ENCODE results near the gene HAUS7.

HAUS7 gene

GRCh38 chrX:153416781-153417450, 53.5 kb downstream of the HAUS7 start:
- H3K36me3 ChIP-seq (ENCODE audit: control insufficient read depth, insufficient read depth, low read length): no peaks in the 10 kb centered on the region
- no peaks in the 10 kb centered on the region for H3K4me1 ChIP-seq (ENCODE audit: control insufficient read depth, insufficient read depth, low read length, poor library complexity, severe bottlenecking)
- H3K4me3 ChIP-seq (ENCODE audit: extremely low read depth, insufficient read depth, low read length, poor library complexity, severe bottlenecking): no peak overlapping the region
- no peaks in the 10 kb centered on the region for H3K9me3 ChIP-seq (ENCODE audit: control insufficient read depth, low read length)
- no peak overlapping the region for H3K27ac ChIP-seq (ENCODE audit: low read depth, low read length, severe bottlenecking)
- 74 to 81% methylated on average over 3 to 4 of the region's 12 CpGs for WGBS, 2 experiments (ENCODE audit: insufficient coverage in 2 of 2)

- no peaks in the 10 kb centered on the region for H3K36me3 ChIP-seq (ENCODE audit: control insufficient read depth, insufficient read depth, low read length)
- WGBS, 2 experiments (ENCODE audit: insufficient coverage in 2 of 2): 60 to 71% methylated on average over 1 of the region's 9 CpGs
- no peaks in the 10 kb centered on the region for H3K9me3 ChIP-seq (ENCODE audit: control insufficient read depth, low read length)
- H3K4me3 ChIP-seq (ENCODE audit: extremely low read depth, insufficient read depth, low read length, poor library complexity, severe bottlenecking): no peak overlapping the region
- no peaks in the 10 kb centered on the region for H3K4me1 ChIP-seq (ENCODE audit: control insufficient read depth, insufficient read depth, low read length, poor library complexity, severe bottlenecking)
- no peak overlapping the region for H3K27ac ChIP-seq (ENCODE audit: low read depth, low read length, severe bottlenecking)
Measured at GRCh38 chrX:153414856-153415510, 55.4 kb downstream of the HAUS7 start.

- 87 to 96% methylated on average over 3 to 5 of the region's 11 CpGs for WGBS, 2 experiments (ENCODE audit: insufficient coverage in 2 of 2)
Measured at GRCh38 chrX:153413731-153414130, 56.6 kb downstream of the HAUS7 start.

GRCh38 chrX:153412746-153413720, 57.3 kb downstream of the HAUS7 start:
- Histone ChIP-seq H3K27ac (ENCODE audit: low read depth, low read length, severe bottlenecking) (no peak overlapping the region), H3K9me3 (ENCODE audit: control insufficient read depth, low read length) (no peaks in the 10 kb centered on the region), H3K4me1 (ENCODE audit: control insufficient read depth, insufficient read depth, low read length, poor library complexity, severe bottlenecking) (no peaks in the 10 kb centered on the region), H3K36me3 (ENCODE audit: control insufficient read depth, insufficient read depth, low read length) (no peaks in the 10 kb centered on the region), H3K4me3 (ENCODE audit: extremely low read depth, insufficient read depth, low read length, poor library complexity, severe bottlenecking) (no peak overlapping the region)
- whole genome bisulfite sequencing, 2 experiments (ENCODE audit: insufficient coverage in 2 of 2): 83 to 86% methylated on average over 7 to 21 of the region's 23 CpGs

More at GRCh38 chrX:153413731-153414130, 56.6 kb downstream of the HAUS7 start:
- no peaks in the 10 kb centered on the region for H3K9me3 ChIP-seq (ENCODE audit: control insufficient read depth, low read length)
- H3K4me1 ChIP-seq (ENCODE audit: control insufficient read depth, insufficient read depth, low read length, poor library complexity, severe bottlenecking): no peaks in the 10 kb centered on the region
- no peak overlapping the region for H3K4me3 ChIP-seq (ENCODE audit: extremely low read depth, insufficient read depth, low read length, poor library complexity, severe bottlenecking)
- no peak overlapping the region for H3K27ac ChIP-seq (ENCODE audit: low read depth, low read length, severe bottlenecking)
- no peaks in the 10 kb centered on the region for H3K36me3 ChIP-seq (ENCODE audit: control insufficient read depth, insufficient read depth, low read length)

- Histone ChIP-seq H3K4me3 (ENCODE audit: extremely low read depth, insufficient read depth, low read length, poor library complexity, severe bottlenecking) (no peak overlapping the region), H3K4me1 (ENCODE audit: control insufficient read depth, insufficient read depth, low read length, poor library complexity, severe bottlenecking) (no peaks in the 10 kb centered on the region), H3K9me3 (ENCODE audit: control insufficient read depth, low read length) (no peaks in the 10 kb centered on the region), H3K27ac (ENCODE audit: low read depth, low read length, severe bottlenecking) (no peak overlapping the region), H3K36me3 (ENCODE audit: control insufficient read depth, insufficient read depth, low read length) (no peaks in the 10 kb centered on the region)
- WGBS, 2 experiments (ENCODE audit: insufficient coverage in 2 of 2): 72 to 82% methylated on average over 6 to 11 of the region's 17 CpGs
Measured at GRCh38 chrX:153411988-153412574, 58.3 kb downstream of the HAUS7 start.

GRCh38 chrX:153411255-153411987, 59.0 kb downstream of the HAUS7 start, which contains the start of gene ZFP92:
TSS of gene ZFP92 (plus strand) at chrX:153411472. CDS start at chrX:153418323, 6,851 bp downstream.
- no peak within 1 kb of the TSS for H3K27ac ChIP-seq (ENCODE audit: low read depth, low read length, severe bottlenecking)
- peak within 1 kb of the TSS; percentile 28 for H3K4me3 ChIP-seq (ENCODE audit: extremely low read depth, insufficient read depth, low read length, poor library complexity, severe bottlenecking)
- no peaks in the 10 kb centered on the region for H3K9me3 ChIP-seq (ENCODE audit: control insufficient read depth, low read length)
- 12 to 18% methylated on average over 7 to 13 of the region's 75 CpGs for WGBS, 2 experiments (ENCODE audit: insufficient coverage in 2 of 2)
- H3K36me3 ChIP-seq (ENCODE audit: control insufficient read depth, insufficient read depth, low read length): no peaks in the 10 kb centered on the region
- H3K4me1 ChIP-seq (ENCODE audit: control insufficient read depth, insufficient read depth, low read length, poor library complexity, severe bottlenecking): no peaks in the 10 kb centered on the region

GRCh38 chrX:153410888-153411254, 59.5 kb downstream of the HAUS7 start:
- H3K9me3 ChIP-seq (ENCODE audit: control insufficient read depth, low read length): no peaks in the 10 kb centered on the region
- 18 to 51% methylated on average over 3 to 10 of the region's 12 CpGs for WGBS, 2 experiments (ENCODE audit: insufficient coverage in 2 of 2)
- no peaks in the 10 kb centered on the region for H3K4me1 ChIP-seq (ENCODE audit: control insufficient read depth, insufficient read depth, low read length, poor library complexity, severe bottlenecking)
- H3K4me3 ChIP-seq (ENCODE audit: extremely low read depth, insufficient read depth, low read length, poor library complexity, severe bottlenecking): peak overlapping the region; percentile 28
- no peak overlapping the region for H3K27ac ChIP-seq (ENCODE audit: low read depth, low read length, severe bottlenecking)
- H3K36me3 ChIP-seq (ENCODE audit: control insufficient read depth, insufficient read depth, low read length): no peaks in the 10 kb centered on the region

GRCh38 chrX:153410373-153410772, 60.0 kb downstream of the HAUS7 start:
- H3K36me3 ChIP-seq (ENCODE audit: control insufficient read depth, insufficient read depth, low read length): no peaks in the 10 kb centered on the region
- H3K9me3 ChIP-seq (ENCODE audit: control insufficient read depth, low read length): no peaks in the 10 kb centered on the region
- no peaks in the 10 kb centered on the region for H3K4me1 ChIP-seq (ENCODE audit: control insufficient read depth, insufficient read depth, low read length, poor library complexity, severe bottlenecking)
- H3K27ac ChIP-seq (ENCODE audit: low read depth, low read length, severe bottlenecking): no peak overlapping the region
- no peak overlapping the region for H3K4me3 ChIP-seq (ENCODE audit: extremely low read depth, insufficient read depth, low read length, poor library complexity, severe bottlenecking)
- 84 to 87% methylated on average over 8 to 14 of the region's 15 CpGs for WGBS, 2 experiments (ENCODE audit: insufficient coverage in 2 of 2)

- Histone ChIP-seq H3K4me3 (ENCODE audit: extremely low read depth, insufficient read depth, low read length, poor library complexity, severe bottlenecking) (no peak overlapping the region), H3K27ac (ENCODE audit: low read depth, low read length, severe bottlenecking) (no peak overlapping the region), H3K9me3 (ENCODE audit: control insufficient read depth, low read length) (no peaks in the 10 kb centered on the region), H3K36me3 (ENCODE audit: control insufficient read depth, insufficient read depth, low read length) (no peaks in the 10 kb centered on the region), H3K4me1 (ENCODE audit: control insufficient read depth, insufficient read depth, low read length, poor library complexity, severe bottlenecking) (no peaks in the 10 kb centered on the region)
- 91% methylated on average over 12 of the region's 30 CpGs; no CpG with 5 or more reads in 1 of the 2 experiments for WGBS, 2 experiments (ENCODE audit: insufficient coverage in 2 of 2)
Measured at GRCh38 chrX:153409414-153410101, 60.8 kb downstream of the HAUS7 start.

Data from mesodermal cell (in vitro differentiated cells).